DND-41 (cell line): ENCODE data around the gene GPC6.

Experiments
- ATAC-seq: fragments of 200-7000 bp; cut with Tn5 transposase; 3 replicates; pipeline ENCODE4 v1.9.1; 2021; ENCODE audit warnings: low read depth; ENCODE audit not compliant: insufficient read depth
- DNase-seq: peaks from one replicate; pipeline ENCODE4 v3.0.0-alpha.2; 2020
- H2AFZ ChIP-seq: 2 replicates; pipeline ENCODE4 v1.6.0; 2012; ENCODE audit warnings: low read depth, low read length
- H3K27ac ChIP-seq: 2 replicates; pipeline ENCODE4 v1.5.1; 2012; ENCODE audit warnings: low read length, inconsistent platforms
- H3K27me3 ChIP-seq: fragments of 200-600 bp; sonication (generic); 2 replicates; pipeline ENCODE4 v1.6.0; 2012; ENCODE audit warnings: low read length, mild to moderate bottlenecking, inconsistent platforms; ENCODE audit not compliant: insufficient read depth, poor library complexity
- H3K36me3 ChIP-seq: 2 replicates; pipeline ENCODE4 v1.5.1; 2012; ENCODE audit warnings: low read length, inconsistent platforms; ENCODE audit not compliant: insufficient read depth
- H3K4me1 ChIP-seq: 2 replicates; pipeline ENCODE4 v1.5.1; 2012; ENCODE audit warnings: mild to moderate bottlenecking, low read length; ENCODE audit not compliant: insufficient read depth
- H3K4me2 ChIP-seq: 2 replicates; pipeline ENCODE4 v1.6.0; 2012; ENCODE audit warnings: mild to moderate bottlenecking, moderate library complexity, low read length, inconsistent platforms; ENCODE audit not compliant: insufficient read depth
- H3K4me3 ChIP-seq, 2 experiments: fragments of 200-600 bp in 1 of 2; shearing (Covaris generic) in 1 of 2; 2 replicates each; pipeline ENCODE4 v1.5.1; 2012 to 2016; ENCODE audit warnings: inconsistent platforms in 2 of 2, low read length in 2 of 2, mild to moderate bottlenecking in 2 of 2, low read depth in 1 of 2, moderate library complexity in 1 of 2
- H3K79me2 ChIP-seq: 2 replicates; pipeline ENCODE4 v1.6.0; 2012; ENCODE audit warnings: low read length, inconsistent platforms; ENCODE audit not compliant: insufficient read depth
- H3K9ac ChIP-seq: 2 replicates; pipeline ENCODE4 v1.6.0; 2012; ENCODE audit warnings: low read depth, mild to moderate bottlenecking, inconsistent platforms, low read length, moderate library complexity
- H3K9me3 ChIP-seq: 2 replicates; pipeline ENCODE4 v1.5.1; 2012; ENCODE audit warnings: low read length, moderate library complexity, mild to moderate bottlenecking, inconsistent platforms; ENCODE audit not compliant: insufficient read depth, severe bottlenecking
- H4K20me1 ChIP-seq: 2 replicates; pipeline ENCODE4 v1.6.0; 2012; ENCODE audit warnings: low read length; ENCODE audit not compliant: insufficient read depth
- CTCF ChIP-seq: IDR thresholded peaks from 2 replicates; pipeline ENCODE4 v1.5.1; 2012; ENCODE audit warnings: borderline replicate concordance, low read length, moderate library complexity, mild to moderate bottlenecking; ENCODE audit not compliant: poor library complexity, severe bottlenecking; ENCODE audit errors: extremely low read depth
- EZH2 ChIP-seq: IDR thresholded peaks from 3 replicates; pipeline ENCODE4 v1.6.1; 2012; ENCODE audit warnings: borderline replicate concordance, low read depth, mild to moderate bottlenecking, moderate library complexity, low read length, inconsistent platforms; ENCODE audit not compliant: severe bottlenecking

Gene GPC6

GRCh38 chr13:93991569-93991968, 765.0 kb downstream of the GPC6 start:
- H3K9me3 ChIP-seq = no peaks in the 10 kb centered on the region
- H4K20me1 ChIP-seq = no peaks in the 10 kb centered on the region
- H2AFZ ChIP-seq = no peak overlapping the region
- H3K36me3 ChIP-seq = no peaks in the 10 kb centered on the region
- no peak for ATAC-seq
- H3K27ac ChIP-seq = no peak overlapping the region
- no peak overlapping the region for H3K4me3 ChIP-seq
- no peaks in the 10 kb centered on the region for H3K4me1 ChIP-seq
- DNase-seq = no peak
- no peaks in the 10 kb centered on the region for H3K79me2 ChIP-seq
- H3K9ac ChIP-seq = no peak overlapping the region
- H3K27me3 ChIP-seq = no peaks in the 10 kb centered on the region
- TF ChIP-seq CTCF (no peak), EZH2 (no peak)
- no peak overlapping the region for H3K4me2 ChIP-seq

GRCh38 chr13:93996481-93996880, 769.9 kb downstream of the GPC6 start:
- no peak overlapping the region for H3K9ac ChIP-seq
- H2AFZ ChIP-seq = no peak overlapping the region
- H3K36me3 ChIP-seq = no peaks in the 10 kb centered on the region
- H4K20me1 ChIP-seq = no peaks in the 10 kb centered on the region
- H3K4me3 ChIP-seq = no peak overlapping the region
- H3K79me2 ChIP-seq = no peaks in the 10 kb centered on the region
- DNase-seq (no peak), ATAC-seq (no peak)
- H3K4me2 ChIP-seq = no peak overlapping the region
- TF ChIP-seq CTCF (no peak), EZH2 (no peak)
- no peak overlapping the region for H3K27ac ChIP-seq
- no peaks in the 10 kb centered on the region for H3K9me3 ChIP-seq
- H3K4me1 ChIP-seq = no peaks in the 10 kb centered on the region
- H3K27me3 ChIP-seq = no peaks in the 10 kb centered on the region

- H3K27me3 ChIP-seq = no peaks in the 10 kb centered on the region
- H3K9ac ChIP-seq = no peak overlapping the region
- no peaks in the 10 kb centered on the region for H3K79me2 ChIP-seq
- H3K4me2 ChIP-seq = no peak overlapping the region
- no peaks in the 10 kb centered on the region for H4K20me1 ChIP-seq
- no peaks in the 10 kb centered on the region for H3K9me3 ChIP-seq
- H3K36me3 ChIP-seq = no peaks in the 10 kb centered on the region
- DNase-seq (no peak), ATAC-seq (no peak)
- no peak overlapping the region for H3K27ac ChIP-seq
- no peaks in the 10 kb centered on the region for H3K4me1 ChIP-seq
- TF ChIP-seq CTCF (no peak), EZH2 (no peak)
- no peak overlapping the region for H3K4me3 ChIP-seq
- H2AFZ ChIP-seq = no peak overlapping the region
These were observed 779.7 kb downstream of the GPC6 start for GRCh38 chr13:94006296-94006695.

GRCh38 chr13:94007072-94007471, 780.5 kb downstream of the GPC6 start:
- Histone ChIP-seq H3K4me1 (no peaks in the 10 kb centered on the region), H4K20me1 (no peaks in the 10 kb centered on the region), H3K4me3 (no peak overlapping the region), H3K27ac (no peak overlapping the region), H2AFZ (no peak overlapping the region), H3K9me3 (no peaks in the 10 kb centered on the region), H3K4me2 (no peak overlapping the region), H3K36me3 (no peaks in the 10 kb centered on the region), H3K27me3 (no peaks in the 10 kb centered on the region), H3K79me2 (no peaks in the 10 kb centered on the region), H3K9ac (no peak overlapping the region)
- DNase-seq (no peak), ATAC-seq (no peak)
- TF ChIP-seq CTCF (no peak), EZH2 (no peak)
